K562 (cell line): Measurements from ENCODE around the gene MROH8. TPM values are rescaled to one million over a fixed set of nuclear protein-coding genes. Genes with fewer than 3 reads are reported as not detected.

Source experiments
- JUN ChIP-seq, 2 experiments: sonication (generic) in 1 of 2; formaldehyde crosslinking in 1 of 2; IDR thresholded peaks; 2 replicates each; pipeline versions ENCODE4 v1.6.1 to v1.8.0; 2012 to 2022; ENCODE audit warnings: borderline replicate concordance in 2 of 2, mild to moderate bottlenecking in 2 of 2, improper control_type of control experiment in 1 of 2, low read depth in 1 of 2, low read length in 1 of 2, missing genetic modification reagents in 1 of 2
- MEF2D ChIP-seq: conservative IDR thresholded peaks from 2 replicates; pipeline ENCODE4 v1.6.1; 2016; ENCODE audit warnings: low read depth, missing genetic modification characterization, missing compliant biosample characterization
- MTF1 ChIP-seq: fragments of 250-450 bp; sonication (Bioruptor Pico); IDR thresholded peaks from 2 replicates; pipeline ENCODE4 v1.9.0; 2021; ENCODE audit warnings: moderate library complexity, mild to moderate bottlenecking, inconsistent platforms, borderline replicate concordance
- NCOA1 ChIP-seq: fragments of 450-650 bp; IDR thresholded peaks from 2 replicates; pipeline ENCODE4 v1.6.1; 2016; ENCODE audit warnings: low read depth
- NFYB ChIP-seq: IDR thresholded peaks from 2 replicates; pipeline ENCODE4 v1.6.1; 2011; ENCODE audit warnings: mild to moderate bottlenecking, moderate library complexity; ENCODE audit not compliant: insufficient read length; ENCODE audit errors: extremely low read depth
- NR0B1 ChIP-seq: fragments of 450-650 bp; IDR thresholded peaks from one replicate; pipeline ENCODE4 v1.6.1; 2018; ENCODE audit warnings: mild to moderate bottlenecking, moderate library complexity; ENCODE audit not compliant: partially characterized antibody
- NR3C1 ChIP-seq: sonication (generic); formaldehyde crosslinking; IDR thresholded peaks from 2 replicates; pipeline ENCODE4 v1.8.1; 2022; ENCODE audit warnings: missing genetic modification reagents
- SETDB1 ChIP-seq: IDR thresholded peaks from one replicate; pipeline ENCODE4 v1.6.1; 2012; ENCODE audit warnings: low read length, control low read depth, inconsistent platforms
- THRAP3 ChIP-seq: fragments of 450-650 bp; IDR thresholded peaks from 2 replicates; pipeline ENCODE4 v1.6.1; 2016; ENCODE audit warnings: mild to moderate bottlenecking, inconsistent platforms, borderline replicate concordance
- XRCC4 ChIP-seq: IDR thresholded peaks from one replicate; pipeline ENCODE4 v1.6.1; 2011; ENCODE audit not compliant: insufficient read depth, insufficient read length; ENCODE audit errors: extremely low read depth
- YBX1 ChIP-seq: fragments of 450-650 bp; IDR thresholded peaks from 2 replicates; pipeline ENCODE4 v1.7.1; 2016; ENCODE audit warnings: mild to moderate bottlenecking
- ZNF124 ChIP-seq: sonication (generic); formaldehyde crosslinking; IDR thresholded peaks from 2 replicates; pipeline ENCODE4 v1.8.1; 2022; ENCODE audit warnings: missing genetic modification reagents
- ZNF263 ChIP-seq: sonication (generic); formaldehyde crosslinking; IDR thresholded peaks from 2 replicates; pipeline ENCODE4 v1.8.0; 2022; ENCODE audit warnings: mild to moderate bottlenecking, missing genetic modification reagents, borderline replicate concordance
- ZNF511 ChIP-seq: sonication (generic); formaldehyde crosslinking; IDR thresholded peaks from 2 replicates; pipeline ENCODE4 v1.8.0; 2022; ENCODE audit warnings: mild to moderate bottlenecking, missing genetic modification reagents
- polyA plus RNA-seq, 8 experiments: library from polyadenylated mRNA; depleted of rRNA in 4 of 8; stranded (reverse) in 5 of 8; unstranded in 3 of 8; fragments of >200 nt; fragmentation: Nextera tagmentation in 2 of 8; fragmentation: Illumina TruSeq in 1 of 8; extraction: Ambion mirVana in 2 of 8; extraction: Trizol in 1 of 8; gene quantifications; 2 replicates each; pipeline versions ENCODE4 v1.2.1 to v1.2.3, GENCODE V29; 2011 to 2014; ENCODE audit warnings: inconsistent platforms in 1 of 8, missing spikeins in 1 of 8
- total RNA-seq, 7 experiments: library from RNA; depleted of rRNA in 6 of 7; stranded (reverse); fragments of >200 nt in 6 of 7; fragmentation: Illumina TruSeq in 2 of 7; extraction: Trizol in 2 of 7; gene quantifications; 2 replicates each; pipeline versions ENCODE4 v1.2.1 to v1.2.3, GENCODE V29; 2011 to 2021; ENCODE audit warnings: low replicate concordance in 1 of 7
- TF ChIP-seq, protein P1 (sequence below): fragments of 200-400 bp; formaldehyde crosslinking; IDR thresholded peaks from 2 replicates; pipeline ENCODE4 v1.6.1; 2017; ENCODE audit warnings: mild to moderate bottlenecking, low read depth, low read length, moderate library complexity
- TF ChIP-seq, protein P2 (sequence below): sonication (generic); formaldehyde crosslinking; IDR thresholded peaks from 2 replicates; pipeline ENCODE4 v1.4.0; 2020; ENCODE audit warnings: mild to moderate bottlenecking, missing genetic modification reagents
- TF ChIP-seq, protein P3 (sequence below): fragments of 450-650 bp; IDR thresholded peaks from 2 replicates; pipeline ENCODE4 v1.6.1; 2016; ENCODE audit warnings: antibody characterized with exemption
- TF ChIP-seq, protein P4 (sequence below): fragments of 250-450 bp; sonication (Bioruptor Pico); IDR thresholded peaks from 2 replicates; pipeline ENCODE4 v1.8.0; 2021; ENCODE audit warnings: moderate library complexity, mild to moderate bottlenecking, inconsistent platforms

Gene MROH8
- total and polyA plus RNA-seq, 9 of the 15 experiments (the other 6 are each of a cell fraction or from before 2014, with no cell fraction given) = 0.21 to 1.5 (median 0.78) TPM

DNA sequence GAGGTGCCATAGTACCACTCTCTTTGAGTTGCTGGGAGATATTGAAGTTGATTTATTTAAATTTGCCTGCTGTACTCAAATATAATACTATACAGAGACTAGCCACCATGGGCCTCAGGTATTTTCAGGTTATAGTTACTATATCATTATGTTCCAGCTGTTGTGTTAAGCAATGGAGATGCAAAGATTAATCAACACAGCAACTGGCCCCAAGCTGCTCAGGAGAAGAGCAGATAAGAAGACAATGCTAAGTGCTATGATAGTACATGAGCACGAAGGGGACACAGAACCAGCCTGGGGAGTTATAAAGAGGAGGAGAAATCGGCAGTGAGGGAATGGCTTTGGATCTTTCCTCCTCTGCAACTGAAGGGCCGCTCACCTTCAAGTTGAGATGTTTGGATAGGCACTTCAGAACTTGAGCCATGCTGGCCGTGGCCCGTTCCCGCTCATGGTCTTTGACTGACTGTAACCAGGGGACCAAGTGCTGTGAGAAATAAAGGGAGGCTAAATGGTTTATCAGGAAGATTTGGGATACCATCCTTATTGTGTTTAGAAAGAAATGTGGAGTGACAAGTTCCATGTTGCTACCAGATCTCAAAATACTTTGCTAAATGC lies 24.6 kb downstream of the MROH8 start (continued):
- TF ChIP-seq NFYB (no peak), JUN (IDR thresholded peaks at IDR 0.05; ENCODE audit: borderline replicate concordance, low read depth, low read length) (no peak), JUN (CRISPR knock-in tag; IDR thresholded peaks at IDR 0.05; ENCODE audit: borderline replicate concordance) (no peak), ZNF263 (CRISPR knock-in tag) (peak; percentile 24; the same call in 1 of the 2 replicates), XRCC4 (no peak), YBX1 (no peak), NCOA1 (peak; percentile 80; the same call in 1 of the 2 replicates), MEF2D (tag) (no peak), NR3C1 (no peak), NR0B1 (no peak), ZNF511 (no peak), SETDB1 (no peak), MTF1 (CRISPR knock-in tag) (no peak), THRAP3 (no peak), ZNF124 (CRISPR knock-in tag) (no peak)
- TF ChIP-seq, protein P1, sequence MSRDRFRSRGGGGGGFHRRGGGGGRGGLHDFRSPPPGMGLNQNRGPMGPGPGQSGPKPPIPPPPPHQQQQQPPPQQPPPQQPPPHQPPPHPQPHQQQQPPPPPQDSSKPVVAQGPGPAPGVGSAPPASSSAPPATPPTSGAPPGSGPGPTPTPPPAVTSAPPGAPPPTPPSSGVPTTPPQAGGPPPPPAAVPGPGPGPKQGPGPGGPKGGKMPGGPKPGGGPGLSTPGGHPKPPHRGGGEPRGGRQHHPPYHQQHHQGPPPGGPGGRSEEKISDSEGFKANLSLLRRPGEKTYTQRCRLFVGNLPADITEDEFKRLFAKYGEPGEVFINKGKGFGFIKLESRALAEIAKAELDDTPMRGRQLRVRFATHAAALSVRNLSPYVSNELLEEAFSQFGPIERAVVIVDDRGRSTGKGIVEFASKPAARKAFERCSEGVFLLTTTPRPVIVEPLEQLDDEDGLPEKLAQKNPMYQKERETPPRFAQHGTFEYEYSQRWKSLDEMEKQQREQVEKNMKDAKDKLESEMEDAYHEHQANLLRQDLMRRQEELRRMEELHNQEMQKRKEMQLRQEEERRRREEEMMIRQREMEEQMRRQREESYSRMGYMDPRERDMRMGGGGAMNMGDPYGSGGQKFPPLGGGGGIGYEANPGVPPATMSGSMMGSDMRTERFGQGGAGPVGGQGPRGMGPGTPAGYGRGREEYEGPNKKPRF = no peak
- TF ChIP-seq, protein P2, sequence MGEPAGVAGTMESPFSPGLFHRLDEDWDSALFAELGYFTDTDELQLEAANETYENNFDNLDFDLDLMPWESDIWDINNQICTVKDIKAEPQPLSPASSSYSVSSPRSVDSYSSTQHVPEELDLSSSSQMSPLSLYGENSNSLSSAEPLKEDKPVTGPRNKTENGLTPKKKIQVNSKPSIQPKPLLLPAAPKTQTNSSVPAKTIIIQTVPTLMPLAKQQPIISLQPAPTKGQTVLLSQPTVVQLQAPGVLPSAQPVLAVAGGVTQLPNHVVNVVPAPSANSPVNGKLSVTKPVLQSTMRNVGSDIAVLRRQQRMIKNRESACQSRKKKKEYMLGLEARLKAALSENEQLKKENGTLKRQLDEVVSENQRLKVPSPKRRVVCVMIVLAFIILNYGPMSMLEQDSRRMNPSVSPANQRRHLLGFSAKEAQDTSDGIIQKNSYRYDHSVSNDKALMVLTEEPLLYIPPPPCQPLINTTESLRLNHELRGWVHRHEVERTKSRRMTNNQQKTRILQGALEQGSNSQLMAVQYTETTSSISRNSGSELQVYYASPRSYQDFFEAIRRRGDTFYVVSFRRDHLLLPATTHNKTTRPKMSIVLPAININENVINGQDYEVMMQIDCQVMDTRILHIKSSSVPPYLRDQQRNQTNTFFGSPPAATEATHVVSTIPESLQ (CRISPR knock-in tag) = no peak
- TF ChIP-seq, protein P3, sequence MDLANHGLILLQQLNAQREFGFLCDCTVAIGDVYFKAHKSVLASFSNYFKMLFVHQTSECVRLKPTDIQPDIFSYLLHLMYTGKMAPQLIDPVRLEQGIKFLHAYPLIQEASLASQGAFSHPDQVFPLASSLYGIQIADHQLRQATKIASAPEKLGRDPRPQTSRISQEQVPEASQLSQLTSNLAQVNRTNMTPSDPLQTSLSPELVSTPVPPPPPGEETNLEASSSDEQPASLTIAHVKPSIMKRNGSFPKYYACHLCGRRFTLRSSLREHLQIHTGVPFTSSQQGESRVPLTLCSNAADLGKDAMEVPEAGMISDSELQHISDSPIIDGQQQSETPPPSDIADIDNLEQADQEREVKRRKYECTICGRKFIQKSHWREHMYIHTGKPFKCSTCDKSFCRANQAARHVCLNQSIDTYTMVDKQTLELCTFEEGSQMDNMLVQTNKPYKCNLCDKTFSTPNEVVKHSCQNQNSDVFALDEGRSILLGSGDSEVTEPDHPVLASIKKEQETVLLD = no peak; the same call in 1 of the 2 replicates
- TF ChIP-seq, protein P4, sequence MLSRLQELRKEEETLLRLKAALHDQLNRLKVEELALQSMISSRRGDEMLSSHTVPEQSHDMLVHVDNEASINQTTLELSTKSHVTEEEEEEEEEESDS (CRISPR knock-in tag) = no peak
